GM23338 (cell line): ENCODE results near the gene SEMA3C. TPM values are rescaled to one million over a fixed set of nuclear protein-coding genes. Genes with fewer than 3 reads are reported as not detected.

Experiments
- ATAC-seq: fragments of 200-7000 bp; cut with Tn5 transposase; 3 replicates; pipeline ENCODE4 v1.9.1; 2020
- DNase-seq: peaks from one replicate; pipeline ENCODE4 v3.0.0-alpha.2; 2015; ENCODE audit warnings: low spot score
- H2AFZ ChIP-seq: fragments of 200-600 bp; sonication (generic); 2 replicates; pipeline ENCODE4 v1.8.0; 2016; ENCODE audit warnings: antibody characterized with exemption, mild to moderate bottlenecking, moderate library complexity
- H3F3A ChIP-seq: fragments of 200-600 bp; sonication (generic); replicated peaks from 2 replicates; pipeline ENCODE4 v1.8.0; 2017; ENCODE audit warnings: antibody characterized with exemption, mixed run types, low read depth
- H3K27ac ChIP-seq: fragments of 200-600 bp; sonication (generic); 2 replicates; pipeline ENCODE4 v1.6.1; 2016; ENCODE audit warnings: low read depth
- H3K27me3 ChIP-seq: fragments of 200-600 bp; sonication (generic); 2 replicates; pipeline ENCODE4 v1.8.0; 2016; ENCODE audit warnings: mild to moderate bottlenecking, mixed run types, moderate library complexity; ENCODE audit not compliant: insufficient read depth
- H3K36me3 ChIP-seq: fragments of 200-600 bp; sonication (generic); 2 replicates; pipeline ENCODE4 v1.8.0; 2016; ENCODE audit warnings: mild to moderate bottlenecking; ENCODE audit not compliant: insufficient read depth
- H3K4me1 ChIP-seq: fragments of 200-600 bp; sonication (generic); 2 replicates; pipeline ENCODE4 v1.8.0; 2016; ENCODE audit warnings: mild to moderate bottlenecking, moderate library complexity; ENCODE audit not compliant: insufficient read depth
- H3K4me2 ChIP-seq: fragments of 200-600 bp; sonication (generic); 2 replicates; pipeline ENCODE4 v1.7.1; 2017; ENCODE audit warnings: mixed run types
- H3K4me3 ChIP-seq: fragments of 200-600 bp; sonication (generic); 2 replicates; pipeline ENCODE4 v1.6.1; 2016; ENCODE audit warnings: mixed run types
- H3K79me2 ChIP-seq: fragments of 200-600 bp; sonication (generic); replicated peaks from 2 replicates; pipeline ENCODE4 v1.8.0; 2017; ENCODE audit warnings: mild to moderate bottlenecking; ENCODE audit not compliant: insufficient read depth
- H3K9me2 ChIP-seq: fragments of 200-600 bp; sonication (generic); 2 replicates; pipeline ENCODE4 v1.8.0; 2017; ENCODE audit not compliant: insufficient read depth
- H4K20me1 ChIP-seq: fragments of 200-600 bp; sonication (generic); replicated peaks from 2 replicates; pipeline ENCODE4 v1.8.0; 2017; ENCODE audit warnings: mild to moderate bottlenecking; ENCODE audit not compliant: insufficient read depth
- H3K27ac Mint-ChIP-seq: 2 replicates; pipeline ENCODE4 v1.8.0; 2020; ENCODE audit warnings: inconsistent platforms, mild to moderate bottlenecking, moderate library complexity, mixed read lengths
- H3K27me3 Mint-ChIP-seq: 3 replicates; pipeline ENCODE4 v1.8.0; 2022; ENCODE audit warnings: low read depth, mild to moderate bottlenecking, moderate library complexity, mixed read lengths, inconsistent platforms; ENCODE audit not compliant: insufficient read depth, poor library complexity
- H3K36me3 Mint-ChIP-seq: 3 replicates; pipeline ENCODE4 v1.8.0; 2021; ENCODE audit warnings: low read depth, mild to moderate bottlenecking, inconsistent platforms, moderate library complexity, mixed read lengths
- H3K4me1 Mint-ChIP-seq: 3 replicates; pipeline ENCODE4 v1.8.0; 2020; ENCODE audit warnings: mild to moderate bottlenecking, inconsistent platforms, mixed read lengths
- H3K4me3 Mint-ChIP-seq: 3 replicates; pipeline ENCODE4 v1.8.0; 2021; ENCODE audit warnings: moderate library complexity, mild to moderate bottlenecking, inconsistent platforms, mixed read lengths
- H3K9me3 Mint-ChIP-seq: 3 replicates; pipeline ENCODE4 v1.8.0; 2020; ENCODE audit warnings: moderate library complexity, mild to moderate bottlenecking, inconsistent platforms, mixed read lengths
- CREB1 ChIP-seq: fragments of 250-450 bp; sonication (Bioruptor Pico); IDR thresholded peaks from 2 replicates; pipeline ENCODE4 v1.5.0; 2020; ENCODE audit warnings: low read depth, mild to moderate bottlenecking, moderate library complexity
- JUNB ChIP-seq: IDR thresholded peaks from one replicate; pipeline ENCODE4 v1.6.1; 2016; ENCODE audit warnings: antibody characterized with exemption; ENCODE audit not compliant: unreplicated experiment
- NANOG ChIP-seq: IDR thresholded peaks from 2 replicates; pipeline ENCODE4 v1.6.1; 2016; ENCODE audit warnings: antibody characterized with exemption, borderline replicate concordance
- POLR2AphosphoS5 ChIP-seq: IDR thresholded peaks from 2 replicates; pipeline ENCODE4 v1.6.1; 2016; ENCODE audit warnings: antibody characterized with exemption, low read depth
- STAT1 ChIP-seq: IDR thresholded peaks from one replicate; pipeline ENCODE4 v1.6.1; 2016; ENCODE audit warnings: antibody characterized with exemption; ENCODE audit not compliant: unreplicated experiment
- ZNF114 ChIP-seq: fragments of 250-450 bp; sonication (Bioruptor Pico); IDR thresholded peaks from 2 replicates; pipeline ENCODE4 v1.5.0; 2020; ENCODE audit warnings: mild to moderate bottlenecking, moderate library complexity
- ZNF331 ChIP-seq: fragments of 250-450 bp; sonication (Bioruptor Pico); IDR thresholded peaks from 2 replicates; pipeline ENCODE4 v1.5.0; 2020; ENCODE audit warnings: low read depth, mild to moderate bottlenecking, moderate library complexity
- ZNF462 ChIP-seq: fragments of 250-450 bp; sonication (Bioruptor Pico); IDR thresholded peaks from 2 replicates; pipeline ENCODE4 v1.5.0; 2020; ENCODE audit warnings: mild to moderate bottlenecking, moderate library complexity
- polyA plus RNA-seq: library from polyadenylated mRNA; unstranded; fragments of >200 nt; fragmentation: Nextera tagmentation; extraction: Ambion mirVana; gene quantifications from 2 replicates; pipeline ENCODE4 v1.2.1, GENCODE V29; 2016
- total RNA-seq: library from RNA; depleted of rRNA; stranded (reverse); fragments of >200 nt; shearing (Covaris generic); gene quantifications from 2 replicates; pipeline ENCODE4 v1.2.3, GENCODE V29; 2014
- TF ChIP-seq, protein P1 (sequence below), 2 experiments: fragments of 200-600 bp in 1 of 2; sonication (generic) in 1 of 2; conservative IDR thresholded peaks; 2 replicates each; pipeline versions ENCODE4 v1.5.1 to v1.6.1; 2016 to 2017; ENCODE audit warnings: antibody characterized with exemption in 2 of 2, low read depth in 2 of 2, mild to moderate bottlenecking in 2 of 2, moderate library complexity in 1 of 2

SEMA3C gene
- total and polyA plus RNA-seq, 2 experiments from 2014 or later, result 1.0 to 3.5 TPM

- no peak for TF ChIP-seq ZNF462 (CRISPR knock-in tag)
- TF ChIP-seq, protein P1, sequence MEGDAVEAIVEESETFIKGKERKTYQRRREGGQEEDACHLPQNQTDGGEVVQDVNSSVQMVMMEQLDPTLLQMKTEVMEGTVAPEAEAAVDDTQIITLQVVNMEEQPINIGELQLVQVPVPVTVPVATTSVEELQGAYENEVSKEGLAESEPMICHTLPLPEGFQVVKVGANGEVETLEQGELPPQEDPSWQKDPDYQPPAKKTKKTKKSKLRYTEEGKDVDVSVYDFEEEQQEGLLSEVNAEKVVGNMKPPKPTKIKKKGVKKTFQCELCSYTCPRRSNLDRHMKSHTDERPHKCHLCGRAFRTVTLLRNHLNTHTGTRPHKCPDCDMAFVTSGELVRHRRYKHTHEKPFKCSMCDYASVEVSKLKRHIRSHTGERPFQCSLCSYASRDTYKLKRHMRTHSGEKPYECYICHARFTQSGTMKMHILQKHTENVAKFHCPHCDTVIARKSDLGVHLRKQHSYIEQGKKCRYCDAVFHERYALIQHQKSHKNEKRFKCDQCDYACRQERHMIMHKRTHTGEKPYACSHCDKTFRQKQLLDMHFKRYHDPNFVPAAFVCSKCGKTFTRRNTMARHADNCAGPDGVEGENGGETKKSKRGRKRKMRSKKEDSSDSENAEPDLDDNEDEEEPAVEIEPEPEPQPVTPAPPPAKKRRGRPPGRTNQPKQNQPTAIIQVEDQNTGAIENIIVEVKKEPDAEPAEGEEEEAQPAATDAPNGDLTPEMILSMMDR (conservative IDR thresholded peaks at IDR 0.05; ENCODE audit: low read depth in 2 of 2), result no peak
- no peak for TF ChIP-seq POLR2AphosphoS5
- no peak for TF ChIP-seq STAT1
- TF ChIP-seq NANOG, result no peak
- no peak for TF ChIP-seq JUNB
These were observed 10.5 kb downstream of the SEMA3C start (continued) for GRCh38 chr7:80908360-80908797.

GRCh38 chr7:80907612-80908011 is 11.2 kb downstream of the SEMA3C start:
- H3K4me2 ChIP-seq, result no peak overlapping the region

More at GRCh38 chr7:80907612-80908011, 11.2 kb downstream of the SEMA3C start:
- Histone ChIP-seq H3K79me2 (no peaks in the 10 kb centered on the region), H3K27me3 (no peaks in the 10 kb centered on the region), H4K20me1 (no peaks in the 10 kb centered on the region), H3F3A (no peaks in the 10 kb centered on the region), H2AFZ (no peak overlapping the region), H3K4me1 (peaks cover 5% of the 10 kb centered on the region; the same call in 1 of the 2 replicates), H3K36me3 (no peaks in the 10 kb centered on the region), H3K4me3 (no peak overlapping the region), H3K9me2 (no peaks in the 10 kb centered on the region), H3K27ac (no peak overlapping the region)
- H3K9me3 Mint-ChIP-seq, result no peaks in the 10 kb centered on the region
- H3K36me3 Mint-ChIP-seq, result no peaks in the 10 kb centered on the region
- no peak for ATAC-seq
- H3K27ac Mint-ChIP-seq, result no peak overlapping the region
- no peak overlapping the region for H3K4me3 Mint-ChIP-seq
- TF ChIP-seq CREB1 (CRISPR knock-in tag) (no peak), ZNF462 (CRISPR knock-in tag) (no peak), ZNF331 (CRISPR knock-in tag) (no peak), ZNF114 (CRISPR knock-in tag) (no peak)
- no peaks in the 10 kb centered on the region for H3K27me3 Mint-ChIP-seq
- no peak for DNase-seq
- H3K4me1 Mint-ChIP-seq, result peaks cover 10% of the 10 kb centered on the region; the same call in 2 of the 3 replicates
